Measurements from ENCODE around the gene DYNLT4.
"Not testable (repeated sequence)": the region's sequence is repeated elsewhere in the genome, so short reads cannot be mapped to it uniquely, and the experiment has no call there.

Gene DYNLT4

DNA sequence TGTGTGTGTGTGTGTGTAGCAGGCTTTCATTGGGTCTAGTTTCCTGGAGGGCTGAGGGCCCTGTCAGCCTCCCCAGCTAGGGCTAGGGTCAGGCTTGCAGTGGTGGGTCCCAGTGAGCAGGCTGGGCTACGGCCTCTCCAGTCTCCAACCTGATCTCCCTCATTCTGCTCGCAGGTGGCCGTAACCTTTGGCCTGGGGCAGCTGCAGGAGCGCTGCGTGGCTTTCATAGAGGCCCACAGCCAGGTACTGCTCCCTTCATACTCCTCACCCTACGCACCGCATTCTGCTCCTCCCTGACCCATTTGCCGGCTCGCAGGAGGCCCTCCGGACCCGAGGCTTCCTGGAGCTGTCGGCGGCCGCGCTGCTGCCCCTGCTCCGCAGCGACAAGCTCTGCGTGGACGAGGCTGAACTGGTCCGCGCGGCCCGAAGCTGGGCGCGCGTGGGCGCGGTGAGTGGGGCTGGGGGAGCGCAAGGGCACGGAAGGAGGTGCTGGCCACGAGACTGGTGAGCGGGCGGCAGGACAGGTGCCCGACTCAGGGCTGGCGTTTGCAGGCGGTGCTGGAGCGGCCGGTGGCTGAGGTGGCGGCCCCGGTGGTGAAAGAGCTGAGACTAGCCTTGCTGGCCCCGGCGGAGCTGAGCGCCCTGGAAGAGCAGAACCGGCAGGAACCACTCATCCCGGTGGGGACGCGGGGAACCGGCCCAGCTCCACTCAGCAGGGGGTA lies 5.8 kb upstream of the DYNLT4 start:
- no peak for DNase-seq
- in situ Hi-C loops (cut with MboI; ENCODE audit: low pct_unique_long_range_greater_than_20kb, low sequenced_read_pairs): no loop called here

DNA sequence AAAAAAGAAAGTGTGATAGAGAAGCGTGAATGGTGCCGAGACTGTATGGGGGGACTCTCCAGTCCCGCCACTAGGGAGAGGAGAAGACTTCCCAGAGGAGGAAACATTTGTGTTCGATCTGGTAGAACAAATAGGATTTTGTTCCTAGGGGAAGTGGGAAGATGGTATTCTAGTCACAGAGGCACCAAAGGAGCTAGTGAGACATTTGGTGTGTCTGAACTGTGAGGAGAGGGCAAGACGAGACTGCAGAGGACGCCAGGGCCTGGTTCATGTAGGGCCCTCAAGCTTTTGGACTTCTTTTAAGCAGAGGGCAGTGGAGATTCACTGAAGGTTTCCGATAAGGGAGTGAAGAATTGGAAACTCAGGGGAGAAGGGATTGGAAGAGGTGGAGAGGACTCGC lies 4.1 kb upstream of the DYNLT4 start:
- in situ Hi-C loops (cut with MboI; ENCODE audit: low pct_unique_long_range_greater_than_20kb, low sequenced_read_pairs): no loop called here

DNA sequence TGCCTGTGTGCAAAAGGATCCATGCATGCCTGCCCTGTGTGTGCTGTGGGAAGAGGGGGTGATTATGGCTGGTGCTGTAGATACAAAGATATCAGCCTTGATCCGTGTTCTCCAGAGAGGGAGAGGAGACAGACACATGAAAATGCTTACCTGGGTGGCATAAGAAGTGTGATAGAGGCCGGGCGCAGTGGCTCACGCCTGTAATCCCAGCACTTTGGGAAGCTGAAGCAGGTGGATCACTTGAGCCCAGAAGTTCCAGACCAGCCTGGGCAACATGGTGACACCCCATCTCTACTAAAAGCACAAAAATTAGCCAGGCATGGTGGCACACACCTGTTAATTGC lies 3.6 kb upstream of the DYNLT4 start:
- DNase-seq; in situ Hi-C loops (cut with MboI; ENCODE audit: low pct_unique_long_range_greater_than_20kb, low sequenced_read_pairs): not testable (repeated sequence)

More for the DNA sequence above, 4.1 kb upstream of the DYNLT4 start:
- no peak for DNase-seq

DNA sequence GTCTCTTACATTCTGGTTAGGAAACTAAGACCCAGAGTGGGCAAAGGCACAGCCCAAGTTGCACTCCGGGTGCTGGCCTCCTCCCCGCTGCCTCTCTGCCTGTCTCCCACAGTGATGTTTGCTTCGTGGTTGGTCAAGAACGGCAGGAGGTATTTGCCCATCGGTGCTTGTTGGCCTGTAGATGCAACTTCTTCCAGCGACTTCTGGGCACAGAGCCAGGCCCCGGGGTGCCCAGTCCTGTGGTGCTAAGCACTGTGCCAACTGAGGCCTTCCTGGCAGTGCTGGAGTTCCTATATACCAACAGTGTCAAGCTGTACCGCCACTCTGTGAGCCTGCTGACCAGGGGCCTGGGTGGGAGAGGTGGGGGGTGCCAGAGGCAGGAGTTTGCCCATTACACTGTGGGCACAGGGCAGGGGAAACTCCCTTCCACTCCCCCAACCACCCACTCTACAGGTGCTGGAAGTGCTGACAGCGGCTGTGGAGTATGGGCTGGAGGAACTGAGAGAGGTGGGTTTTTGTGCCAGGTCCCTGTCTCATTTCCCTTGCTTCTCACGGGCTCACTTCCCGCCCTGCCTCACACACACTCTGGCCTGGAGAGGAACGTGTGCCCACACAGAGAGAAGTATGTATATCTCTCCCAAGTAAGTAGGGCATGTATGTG lies 3.1 kb upstream of the DYNLT4 start:
- in situ Hi-C loops (cut with MboI; ENCODE audit: low pct_unique_long_range_greater_than_20kb, low sequenced_read_pairs): no loop called here
- DNase-seq: no peak

DNA sequence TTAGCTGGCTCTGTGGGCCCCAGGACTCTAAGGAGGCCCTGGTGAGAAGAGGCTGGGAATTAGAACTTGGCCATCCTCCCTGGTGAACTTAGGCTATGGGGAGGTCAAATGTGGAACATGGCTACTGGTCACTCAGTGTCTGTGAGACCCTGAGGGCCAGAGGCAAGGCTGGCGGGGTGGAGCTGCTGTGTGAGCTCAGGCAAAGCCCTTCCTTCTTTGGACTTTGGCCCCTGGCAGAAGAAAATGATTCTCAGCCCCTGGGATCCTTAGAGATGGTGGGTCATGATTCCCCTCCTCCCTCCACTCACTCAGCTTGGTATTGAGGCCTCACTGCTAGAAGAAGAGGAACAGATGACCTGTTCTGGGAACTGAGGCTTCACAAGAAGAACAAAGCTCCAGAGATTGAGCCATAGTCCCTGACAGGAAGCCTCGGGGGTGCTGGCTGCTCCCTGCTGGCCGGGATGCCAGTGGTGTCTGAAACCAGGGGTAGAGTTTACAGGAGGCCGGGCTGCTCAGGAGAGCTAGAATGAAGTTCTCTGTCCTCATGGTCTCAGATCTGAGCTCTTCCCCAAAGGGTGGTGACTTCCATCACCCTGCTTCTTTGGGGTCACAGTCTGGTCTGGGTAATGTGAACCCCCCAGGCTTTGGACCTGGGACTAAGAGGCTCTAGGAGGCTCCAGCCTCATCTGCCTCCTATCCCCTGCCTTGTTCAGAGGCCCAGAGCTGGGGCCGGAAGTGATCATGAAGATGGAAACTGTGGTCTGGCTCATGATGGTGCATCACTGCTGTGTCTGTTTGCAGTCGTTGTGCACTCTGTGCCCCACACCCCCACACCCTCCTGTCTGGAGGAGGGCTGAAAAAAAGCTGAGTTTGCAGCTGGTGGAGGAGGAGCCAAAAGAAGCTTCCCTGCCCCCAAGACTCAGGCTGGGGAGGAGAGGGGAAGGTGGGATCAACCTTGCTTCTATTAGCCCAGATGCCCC lies 2.1 kb upstream of the DYNLT4 start:
- DNase-seq: peak; percentile 92
- in situ Hi-C loops (cut with MboI; ENCODE audit: low pct_unique_long_range_greater_than_20kb, low sequenced_read_pairs): no loop called here

DNA sequence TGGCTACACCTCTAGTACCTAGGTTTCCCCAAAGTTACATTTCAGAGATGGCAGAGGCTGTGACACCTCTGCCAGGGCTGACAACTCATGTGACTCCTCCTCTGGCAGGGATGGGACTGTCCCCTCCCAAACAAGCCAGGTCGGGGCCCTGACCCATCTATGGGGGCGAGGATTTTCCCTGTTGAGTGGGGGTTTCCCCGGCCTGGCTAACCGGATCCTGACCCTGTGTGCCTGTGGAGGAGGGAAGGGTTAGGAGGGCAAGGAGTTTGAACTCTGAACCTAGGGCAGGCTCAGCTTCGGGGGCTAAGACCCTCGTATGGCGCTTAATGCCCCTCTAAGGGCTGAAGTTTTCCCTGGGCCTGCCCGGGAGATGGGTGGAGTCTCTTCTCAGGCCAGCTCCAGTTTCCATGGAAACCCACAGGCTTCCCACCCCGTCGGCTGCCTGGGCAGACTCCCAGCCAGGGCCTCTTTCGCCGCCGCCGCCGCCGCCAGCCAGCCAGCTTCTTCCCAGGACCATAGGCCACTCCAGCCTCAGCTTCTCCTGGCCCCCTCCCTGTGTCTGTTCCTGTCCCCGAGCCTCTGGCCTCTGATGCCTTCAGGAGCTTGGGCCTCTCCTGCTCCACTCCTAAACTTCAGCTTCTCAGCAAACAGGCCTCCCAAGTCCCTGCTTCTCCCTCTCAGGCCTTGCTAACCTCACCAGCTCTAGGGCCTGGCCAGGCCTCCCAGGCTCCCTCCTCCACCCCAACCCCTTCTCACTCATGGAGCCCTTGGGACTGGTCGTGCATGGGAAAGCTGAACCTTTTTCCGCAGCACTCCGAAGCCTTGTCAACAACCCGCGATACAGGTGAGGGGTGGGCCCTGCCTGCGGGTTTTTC lies 1.1 kb upstream of the DYNLT4 start, which contains the start of gene BTBD19:
BTBD19 (plus strand) TSS at position 461 of the 875 bp plus-strand sequence; CDS start at position 759, 298 bp downstream.
- DNase-seq: peak; percentile 71
- in situ Hi-C loops (cut with MboI; ENCODE audit: low pct_unique_long_range_greater_than_20kb, low sequenced_read_pairs): no loop called here

DNA sequence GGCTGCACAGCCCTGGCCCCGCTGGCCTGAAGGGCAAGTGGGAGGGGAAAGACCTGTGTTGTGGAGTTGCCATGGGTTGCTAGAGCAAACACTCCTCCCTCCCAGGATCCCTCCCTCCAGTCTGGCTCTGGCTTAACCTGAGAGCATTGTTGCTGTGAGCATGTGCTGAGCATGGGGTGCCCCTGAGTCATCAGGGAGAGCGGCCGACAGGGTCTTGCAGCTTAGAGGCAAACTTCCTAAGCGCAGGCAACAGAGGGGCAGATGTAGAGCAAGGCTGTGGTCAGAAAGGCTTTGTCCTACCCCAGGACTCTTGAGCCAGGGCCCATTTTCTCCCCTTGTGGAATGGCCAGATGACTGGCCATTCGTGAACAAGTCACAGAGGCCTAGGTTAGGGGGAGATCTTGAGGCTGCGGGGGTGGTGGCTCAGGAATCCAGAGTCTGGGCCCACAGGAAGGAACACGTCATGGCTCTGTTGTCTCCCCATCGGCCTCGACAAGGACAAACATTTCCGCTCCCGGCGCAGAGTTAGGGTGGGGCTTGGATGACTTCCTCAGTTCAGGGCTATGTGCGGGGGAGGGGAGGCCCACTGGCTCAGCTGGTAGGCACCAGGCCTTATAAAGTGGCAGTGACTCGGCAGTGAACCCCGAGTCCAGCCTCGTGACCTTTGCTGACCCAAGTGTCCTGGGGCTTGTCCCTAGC lies 362 bp upstream of the DYNLT4 start:
- in situ Hi-C loops (cut with MboI; ENCODE audit: low pct_unique_long_range_greater_than_20kb, low sequenced_read_pairs): no loop called here
- DNase-seq: peak; percentile 97

DNA sequence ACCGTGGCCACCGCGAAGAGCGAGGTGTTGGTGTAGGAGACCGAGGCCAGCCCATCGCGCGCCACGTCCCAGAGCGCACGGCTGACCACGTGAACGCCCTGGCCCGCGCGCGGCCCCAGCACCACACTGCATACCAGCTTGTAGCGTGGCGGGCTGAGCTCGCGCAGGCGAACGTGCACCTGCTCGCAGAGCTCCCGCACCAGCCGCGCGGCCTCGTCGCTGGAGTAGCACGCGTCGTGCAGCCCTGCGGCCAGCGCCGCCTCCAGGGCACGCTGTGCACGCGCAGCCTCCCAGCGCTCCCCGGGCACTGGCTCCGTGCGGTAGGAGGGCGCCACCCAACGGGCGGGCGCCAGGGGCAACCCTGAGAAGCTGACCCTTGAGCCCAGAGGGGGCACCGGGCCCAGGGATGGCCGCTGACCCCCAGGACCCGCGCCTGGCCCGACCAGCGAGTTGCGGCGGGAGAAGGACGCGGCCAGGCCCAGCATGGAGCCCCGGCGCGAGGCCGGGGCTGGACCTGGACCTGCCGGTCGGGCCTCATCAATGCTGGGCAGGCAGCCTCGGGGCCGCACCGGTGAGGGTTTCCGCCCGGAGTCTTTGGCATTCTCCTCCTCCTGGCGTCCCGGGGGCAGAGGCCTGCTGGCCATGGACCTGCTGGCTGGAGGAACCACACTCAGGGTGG lies 987 bp downstream of the DYNLT4 start:
- no peak for DNase-seq
- in situ Hi-C loops (cut with MboI; ENCODE audit: low pct_unique_long_range_greater_than_20kb, low sequenced_read_pairs): no loop called here

DNA sequence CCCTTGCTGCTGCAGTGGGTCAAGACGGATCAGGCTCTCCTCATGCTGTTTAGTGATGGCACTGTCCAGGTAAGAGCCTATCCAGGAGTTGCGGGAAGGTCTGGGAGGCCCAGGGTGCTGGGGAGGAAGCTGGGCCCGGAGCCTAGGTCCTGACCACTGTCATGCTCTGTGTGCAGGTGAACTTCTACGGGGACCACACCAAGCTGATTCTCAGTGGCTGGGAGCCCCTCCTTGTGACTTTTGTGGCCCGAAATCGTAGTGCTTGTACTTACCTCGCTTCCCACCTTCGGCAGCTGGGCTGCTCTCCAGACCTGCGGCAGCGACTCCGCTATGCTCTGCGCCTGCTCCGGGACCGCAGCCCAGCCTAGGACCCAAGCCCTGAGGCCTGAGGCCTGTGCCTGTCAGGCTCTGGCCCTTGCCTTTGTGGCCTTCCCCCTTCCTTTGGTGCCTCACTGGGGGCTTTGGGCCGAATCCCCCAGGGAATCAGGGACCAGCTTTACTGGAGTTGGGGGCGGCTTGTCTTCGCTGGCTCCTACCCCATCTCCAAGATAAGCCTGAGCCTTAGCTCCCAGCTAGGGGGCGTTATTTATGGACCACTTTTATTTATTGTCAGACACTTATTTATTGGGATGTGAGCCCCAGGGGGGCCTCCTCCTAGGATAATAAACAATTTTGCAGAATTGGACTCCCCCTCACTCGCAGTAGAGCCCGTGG lies 1.7 kb downstream of the DYNLT4 start:
- DNase-seq: no peak
- in situ Hi-C loops (cut with MboI; ENCODE audit: low pct_unique_long_range_greater_than_20kb, low sequenced_read_pairs): no loop called here

DNA sequence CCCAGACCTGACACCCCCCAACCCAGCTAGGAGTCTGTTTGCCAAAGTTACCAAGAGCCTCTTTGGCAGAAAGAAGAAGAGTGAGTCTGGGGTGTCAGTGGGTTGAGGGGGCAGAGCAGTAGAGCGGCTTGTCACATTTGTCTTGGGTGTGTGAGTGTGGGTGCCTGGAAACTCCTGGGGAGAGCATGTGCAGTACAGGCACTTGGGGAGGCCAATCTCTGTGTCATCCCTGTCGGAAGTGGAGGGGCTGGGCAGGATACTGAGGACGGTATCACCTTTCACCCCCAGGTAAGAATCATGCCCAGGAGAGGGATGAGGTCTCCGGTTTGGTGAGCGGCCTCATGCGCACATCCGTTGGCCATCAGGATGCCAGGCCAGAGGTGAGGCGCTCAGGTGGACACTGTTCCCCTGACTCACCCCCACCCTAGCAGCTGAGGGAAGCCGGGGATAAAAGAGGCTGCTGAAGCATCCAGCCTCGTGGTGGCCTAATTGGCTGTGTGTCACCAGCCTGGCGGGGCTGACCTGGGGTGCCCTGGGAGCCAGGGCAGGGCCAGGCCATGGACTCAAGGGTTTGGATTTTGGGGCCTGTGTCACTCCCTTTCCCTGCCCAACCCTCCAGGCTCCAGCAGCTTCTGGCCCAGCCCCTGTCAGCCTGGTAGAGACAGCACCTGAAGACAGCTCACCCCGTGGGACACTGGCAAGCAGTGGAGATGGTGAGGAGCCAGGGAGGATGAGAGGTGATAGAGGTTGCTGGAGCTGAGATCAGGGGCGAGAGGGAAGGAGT lies 3.6 kb downstream of the DYNLT4 start:
- DNase-seq: no peak
- in situ Hi-C loops (cut with MboI; ENCODE audit: low pct_unique_long_range_greater_than_20kb, low sequenced_read_pairs): no loop called here

DNA sequence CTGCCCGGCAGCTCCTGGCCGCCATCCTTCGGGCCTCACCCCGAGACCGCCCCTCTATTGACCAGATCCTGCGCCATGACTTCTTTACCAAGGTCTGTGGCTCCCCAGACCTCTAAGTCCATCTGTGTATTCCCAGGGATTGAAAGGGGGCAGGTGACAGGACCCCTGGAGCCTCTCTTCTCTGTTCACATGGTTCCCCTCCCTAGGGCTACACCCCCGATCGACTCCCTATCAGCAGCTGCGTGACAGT lies 4.2 kb downstream of the DYNLT4 start:
- DNase-seq: no peak
- in situ Hi-C loops (cut with MboI; ENCODE audit: low pct_unique_long_range_greater_than_20kb, low sequenced_read_pairs): no loop called here

DNA sequence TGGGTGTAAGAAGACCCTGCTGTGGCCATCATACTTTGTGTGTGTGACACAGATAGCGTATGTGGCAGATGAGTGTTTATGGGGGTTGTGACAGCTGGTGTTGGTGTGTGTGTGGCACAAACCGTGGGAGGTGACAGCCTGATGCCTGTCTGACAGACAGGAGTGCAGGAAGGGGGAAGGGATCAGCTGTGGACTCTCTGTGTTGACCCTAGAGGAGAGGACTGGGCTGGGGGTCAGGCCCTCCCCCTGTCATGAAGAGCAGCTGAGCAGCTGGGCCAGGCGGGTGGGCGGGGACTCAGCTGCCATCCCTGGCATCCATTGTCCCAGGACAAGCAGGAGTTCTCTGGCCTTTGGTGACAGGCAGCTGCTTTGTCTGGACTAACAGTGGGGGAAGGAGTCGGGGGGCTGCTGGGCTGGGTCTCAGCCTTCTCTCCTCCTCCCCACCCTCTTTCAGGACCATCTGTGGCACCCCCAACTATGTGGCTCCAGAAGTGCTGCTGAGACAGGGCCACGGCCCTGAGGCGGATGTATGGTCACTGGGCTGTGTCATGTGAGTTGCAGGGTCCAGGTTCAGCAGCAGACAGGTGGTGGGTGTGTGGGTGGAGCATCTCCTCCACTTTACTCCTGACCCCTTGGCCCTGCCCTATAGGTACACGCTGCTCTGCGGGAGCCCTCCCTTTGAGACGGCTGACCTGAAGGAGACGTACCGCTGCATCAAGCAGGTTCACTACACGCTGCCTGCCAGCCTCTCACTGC lies 4.7 kb downstream of the DYNLT4 start:
- no peak for DNase-seq
- in situ Hi-C loops (cut with MboI; ENCODE audit: low pct_unique_long_range_greater_than_20kb, low sequenced_read_pairs): no loop called here

DNA sequence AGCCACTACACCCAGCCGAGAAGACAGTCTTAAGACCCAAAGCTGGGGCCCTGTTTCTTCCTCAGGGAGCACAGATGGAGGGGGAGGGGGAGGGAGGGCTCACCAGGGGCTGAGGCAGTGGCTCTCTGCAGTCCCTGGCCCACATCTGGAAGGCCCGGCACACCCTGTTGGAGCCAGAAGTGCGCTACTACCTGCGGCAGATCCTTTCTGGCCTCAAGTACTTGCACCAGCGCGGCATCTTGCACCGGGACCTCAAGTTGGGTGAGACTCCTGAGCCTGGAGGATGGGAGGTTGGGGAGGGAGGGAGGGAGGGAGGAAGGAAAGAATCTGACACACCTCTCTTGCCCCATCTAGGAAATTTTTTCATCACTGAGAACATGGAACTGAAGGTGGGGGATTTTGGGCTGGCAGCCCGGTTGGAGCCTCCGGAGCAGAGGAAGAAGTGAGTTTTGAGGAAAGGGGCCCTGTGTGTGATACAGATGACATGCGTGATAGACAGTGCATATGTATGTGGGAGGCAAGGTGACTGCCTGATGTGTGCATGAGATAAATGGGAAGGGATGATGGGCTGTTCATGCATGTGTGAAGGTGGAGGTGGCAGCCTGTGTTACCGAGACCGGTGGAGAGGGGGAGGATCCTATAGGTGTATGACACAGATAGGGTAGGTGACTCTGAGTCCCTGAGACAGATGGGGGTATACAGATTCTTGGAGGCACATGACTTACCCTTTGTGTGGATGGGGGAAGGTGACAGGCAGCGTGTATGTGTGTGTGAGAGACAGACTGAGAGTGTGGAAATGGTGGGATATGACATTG lies 5.5 kb downstream of the DYNLT4 start:
- in situ Hi-C loops (cut with MboI; ENCODE audit: low pct_unique_long_range_greater_than_20kb, low sequenced_read_pairs): no loop called here
- DNase-seq: no peak

DNA sequence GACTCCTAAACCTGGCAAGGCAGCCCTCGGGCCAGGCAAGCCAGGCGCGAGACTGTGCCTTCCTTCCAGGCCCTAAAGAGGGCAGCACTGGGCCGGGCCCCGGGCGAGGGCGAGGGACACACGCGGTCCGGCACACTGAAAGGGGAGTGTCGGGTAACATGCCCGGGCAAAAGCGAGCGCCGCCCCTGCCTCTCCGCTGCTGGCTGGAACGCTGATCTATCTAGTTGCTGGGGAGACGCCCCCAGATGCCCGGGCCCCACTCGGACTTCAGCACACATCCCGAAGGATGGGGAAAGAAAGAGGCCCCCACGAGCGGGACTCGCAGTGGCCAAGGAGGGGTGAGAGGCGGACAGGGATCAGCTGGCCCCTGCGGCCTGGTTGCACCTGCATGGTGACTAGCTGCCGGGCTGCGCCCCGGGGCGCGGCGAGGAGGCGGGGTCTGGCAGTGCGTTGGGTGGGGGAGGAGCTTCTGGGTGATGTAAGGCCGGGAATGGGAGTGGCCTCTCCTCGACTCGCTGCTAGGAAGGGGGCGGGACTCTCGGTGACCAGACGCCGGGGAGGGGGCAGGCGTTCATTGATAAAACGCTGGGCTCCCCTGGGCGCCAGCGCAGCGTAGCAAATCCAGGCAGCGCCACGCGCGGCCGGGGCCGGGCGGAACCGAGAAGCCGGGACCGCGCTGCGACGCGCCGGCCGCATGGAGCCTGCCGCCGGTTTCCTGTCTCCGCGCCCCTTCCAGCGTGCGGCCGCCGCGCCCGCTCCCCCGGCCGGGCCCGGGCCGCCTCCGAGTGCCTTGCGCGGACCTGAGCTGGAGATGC lies 7.2 kb downstream of the DYNLT4 start, which contains the start of gene PLK3:
PLK3 (plus strand) TSS at position 608 of the 815 bp plus-strand sequence; CDS start at position 695, 87 bp downstream.
- in situ Hi-C loops (cut with MboI; ENCODE audit: low pct_unique_long_range_greater_than_20kb, low sequenced_read_pairs): loop anchor here (25.0 kb wide), 1 partner anchor 512 kb away; no protein-coding TSS in a partner anchor
- peak; percentile 98 for DNase-seq
